Measurements from ENCODE around the gene CCZ1.
"Not testable (repeated sequence)": the region's sequence is repeated elsewhere in the genome, so short reads cannot be mapped to it uniquely, and the experiment has no call there.

Gene CCZ1

DNA sequence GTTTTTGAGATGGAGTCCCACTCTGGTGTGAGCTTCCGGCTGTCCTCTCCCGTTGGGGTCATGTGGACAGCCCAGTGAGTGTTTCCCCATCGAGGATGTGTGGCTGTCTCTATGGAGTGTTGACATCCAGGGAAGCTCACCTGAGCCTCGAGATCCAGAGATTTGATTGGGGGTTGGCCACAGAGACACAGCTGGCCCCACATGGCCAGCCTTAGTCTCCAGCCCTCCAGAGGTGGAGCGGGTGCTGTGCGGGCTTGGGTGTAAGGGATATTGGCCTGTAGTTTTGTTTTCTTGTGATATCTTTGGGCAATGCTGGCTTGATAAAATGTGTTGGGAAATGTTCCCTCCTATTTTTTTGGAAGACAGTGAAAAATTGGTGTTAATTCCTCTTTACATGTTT lies 18.0 kb downstream of the CCZ1 start:
- DNase-seq (ENCODE audit: low spot score), result not testable (repeated sequence)

DNA sequence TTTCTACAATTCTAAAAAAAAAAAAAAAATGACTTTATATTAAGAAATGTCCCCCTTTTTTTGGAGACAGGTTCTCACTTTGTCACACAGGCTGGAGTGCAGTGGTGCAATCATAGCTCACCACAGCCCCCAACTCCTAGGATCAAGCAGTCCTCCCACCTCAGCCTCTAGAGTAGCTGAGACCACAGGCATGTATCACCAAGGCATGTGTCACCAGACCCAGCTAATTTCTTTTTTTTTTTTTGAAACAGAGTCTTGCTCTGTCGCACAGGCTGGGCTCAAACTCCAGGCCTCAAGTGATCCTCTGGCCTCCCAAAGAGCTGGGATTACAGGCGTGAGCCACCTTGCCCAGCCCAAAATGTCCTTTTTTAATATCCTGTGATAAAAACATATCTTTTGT lies 25.6 kb downstream of the CCZ1 start:
- not testable (repeated sequence) for DNase-seq (ENCODE audit: low spot score)

DNA sequence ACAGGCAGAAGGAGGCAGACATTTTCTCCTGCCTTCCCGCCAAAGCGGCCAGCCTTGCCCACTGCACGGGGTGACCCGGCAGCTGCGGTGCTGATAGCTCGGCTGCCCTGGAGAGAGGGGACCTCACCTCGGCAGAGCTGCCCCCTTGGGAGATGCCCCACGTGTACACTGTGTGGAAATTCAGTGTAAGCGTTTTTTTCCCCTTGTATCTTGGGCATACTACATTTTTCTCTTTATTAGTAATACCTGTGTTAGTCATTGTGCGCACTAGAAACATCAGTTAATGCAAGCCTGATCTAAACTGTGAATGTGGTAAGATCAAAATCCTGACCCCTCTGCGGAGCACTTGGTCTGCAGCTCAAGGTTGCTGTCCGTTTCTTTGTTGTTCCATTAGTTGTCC lies 26.1 kb downstream of the CCZ1 start:
- DNase-seq (ENCODE audit: low spot score), result not testable (repeated sequence)

DNA sequence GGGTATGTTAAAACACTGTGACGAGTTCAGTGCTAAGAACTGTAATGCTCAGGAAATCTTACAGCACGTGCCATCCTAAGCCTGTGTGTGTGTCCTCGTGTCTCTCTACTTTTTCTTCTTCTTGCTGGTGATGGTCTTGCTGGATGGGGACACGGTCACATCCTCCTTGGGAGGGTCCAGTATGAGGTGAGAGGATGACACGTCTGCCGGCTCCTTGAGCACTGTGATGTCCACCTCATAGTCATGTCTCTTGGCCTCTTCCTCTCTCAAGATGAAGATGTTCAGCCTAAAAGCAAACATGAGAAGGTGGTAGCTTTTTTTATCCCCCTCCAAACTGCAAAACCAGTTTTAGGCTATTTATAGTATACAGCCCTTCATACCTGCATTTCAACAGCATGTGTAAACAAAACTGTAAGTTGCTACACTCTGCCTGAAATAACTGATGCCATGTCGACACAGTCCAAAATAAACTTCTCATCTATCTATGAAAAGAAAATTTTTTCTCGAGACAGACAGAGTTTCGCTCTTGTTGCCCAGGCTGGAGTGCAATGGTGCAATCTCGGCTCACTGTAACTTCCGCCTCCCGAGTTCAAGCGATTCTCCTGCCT lies 27.8 kb downstream of the CCZ1 start:
- DNase-seq (ENCODE audit: low spot score), result not testable (repeated sequence)

DNA sequence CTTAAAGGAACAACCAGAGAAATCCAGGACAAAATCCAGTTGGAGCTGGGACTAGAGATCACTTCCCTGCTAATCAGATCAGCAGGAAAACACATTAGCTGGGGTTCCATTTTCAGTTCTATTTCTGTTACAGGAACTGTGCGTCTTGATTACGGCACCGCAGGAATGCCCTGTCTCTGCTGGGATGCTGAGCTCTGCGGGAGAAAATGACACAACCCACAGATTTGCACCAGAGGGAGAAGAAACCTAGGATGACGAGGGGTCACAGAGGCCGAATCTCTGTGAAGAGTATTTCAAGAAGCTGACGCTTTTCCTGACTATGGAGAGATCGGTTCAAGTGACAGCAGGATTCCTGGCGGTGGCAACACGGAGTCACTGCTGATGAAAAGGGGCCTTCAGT lies 31.8 kb downstream of the CCZ1 start:
- DNase-seq (ENCODE audit: low spot score), result not testable (repeated sequence)

DNA sequence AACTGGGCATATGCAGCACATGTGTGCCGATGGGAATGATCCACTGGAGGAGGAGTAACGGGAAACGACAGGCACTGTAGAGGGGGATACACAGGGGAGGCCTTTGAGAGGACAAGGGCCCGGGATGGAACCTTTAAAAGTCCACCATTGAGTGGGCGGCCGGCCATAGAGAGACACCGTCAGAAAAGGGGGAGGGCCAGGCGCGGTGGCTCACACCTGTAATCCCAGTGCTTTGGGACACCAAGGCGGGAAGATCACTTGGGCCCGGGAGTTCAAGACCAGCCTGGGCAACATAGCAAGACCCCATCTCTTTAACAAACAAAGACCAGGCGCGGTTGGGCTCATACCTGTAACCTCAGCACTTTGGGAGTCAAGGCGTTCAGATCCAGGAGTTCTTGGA lies 32.7 kb downstream of the CCZ1 start:
- DNase-seq (ENCODE audit: low spot score), result not testable (repeated sequence)

DNA sequence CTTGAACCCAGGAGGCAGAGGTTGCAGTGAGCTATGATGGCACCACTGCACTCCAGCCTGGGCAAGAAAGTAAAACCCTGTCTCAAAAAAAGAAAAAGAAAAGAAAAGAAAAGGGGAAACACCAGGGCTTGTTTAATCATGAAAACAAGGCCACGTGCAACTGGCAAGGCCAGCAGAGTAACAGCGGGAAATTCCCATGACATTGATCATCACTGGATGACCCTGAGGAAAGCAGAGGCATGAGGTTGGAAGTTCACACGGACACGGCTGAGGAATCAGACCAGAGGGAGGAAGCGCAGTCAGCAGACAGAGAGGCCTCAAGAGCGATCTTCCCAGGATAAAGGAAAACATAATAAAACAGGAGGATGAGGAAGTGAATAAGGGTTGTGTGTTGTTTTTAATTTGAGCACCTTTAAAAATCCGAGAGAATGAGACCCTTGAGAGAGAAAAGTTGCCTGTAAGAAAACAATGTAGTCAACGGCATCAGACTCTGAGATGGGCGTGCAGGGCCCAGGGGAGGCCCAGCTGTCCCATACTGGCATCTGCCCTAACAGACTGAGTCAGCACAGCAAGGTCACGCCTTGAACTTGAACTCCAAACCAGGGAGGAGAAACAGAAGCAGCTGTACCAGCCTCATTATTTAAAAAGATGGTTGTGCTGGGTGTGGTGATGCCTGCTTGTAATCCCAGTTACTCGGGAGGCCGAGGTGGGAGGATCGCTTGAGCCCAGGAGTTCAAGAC lies 33.5 kb downstream of the CCZ1 start:
- not testable (repeated sequence) for DNase-seq (ENCODE audit: low spot score)

DNA sequence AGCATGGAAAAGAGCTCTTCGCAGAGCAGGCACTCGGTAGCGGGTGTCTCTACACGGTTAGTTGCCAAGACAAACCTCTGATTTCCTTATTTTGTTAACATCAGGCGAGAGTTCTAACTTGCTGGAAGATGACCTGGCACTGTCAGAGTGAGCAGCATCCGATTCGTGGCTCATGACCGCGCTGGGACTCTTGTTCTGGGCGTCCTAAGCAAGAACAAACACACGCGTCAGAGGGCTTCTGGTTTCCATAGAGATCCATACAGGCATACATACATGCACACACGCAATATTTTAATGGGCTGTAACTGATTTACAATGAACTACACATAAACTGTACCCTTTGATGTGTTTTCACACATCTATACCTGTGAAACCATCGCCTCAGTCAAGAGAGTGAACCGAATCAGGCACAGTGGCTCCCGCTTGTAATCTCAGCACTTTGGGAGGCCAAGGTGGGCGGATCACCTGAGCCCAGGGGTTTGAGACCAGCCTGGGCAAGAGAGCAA lies 36.5 kb downstream of the CCZ1 start:
- not testable (repeated sequence) for DNase-seq (ENCODE audit: low spot score)

DNA sequence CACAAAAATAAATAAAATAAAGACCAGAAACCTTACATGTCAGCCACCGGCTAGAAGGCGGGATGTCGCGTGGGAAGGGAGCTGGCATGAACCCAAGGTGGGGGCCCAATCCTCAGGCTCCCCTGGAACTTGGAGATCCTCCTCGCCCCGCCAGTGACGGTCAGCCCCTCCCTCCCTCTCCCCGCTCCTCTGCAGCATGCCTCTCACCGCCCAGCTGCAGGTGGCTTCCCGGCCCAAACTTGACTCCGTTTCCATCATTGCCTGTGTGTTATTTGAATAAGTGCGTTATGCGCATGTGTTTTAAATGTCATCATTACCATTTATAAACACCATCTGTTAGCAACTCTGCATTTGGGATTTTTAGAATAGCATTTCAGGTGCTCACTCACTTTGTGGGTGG lies 64.7 kb downstream of the CCZ1 start:
- not testable (repeated sequence) for DNase-seq (ENCODE audit: low spot score)

DNA sequence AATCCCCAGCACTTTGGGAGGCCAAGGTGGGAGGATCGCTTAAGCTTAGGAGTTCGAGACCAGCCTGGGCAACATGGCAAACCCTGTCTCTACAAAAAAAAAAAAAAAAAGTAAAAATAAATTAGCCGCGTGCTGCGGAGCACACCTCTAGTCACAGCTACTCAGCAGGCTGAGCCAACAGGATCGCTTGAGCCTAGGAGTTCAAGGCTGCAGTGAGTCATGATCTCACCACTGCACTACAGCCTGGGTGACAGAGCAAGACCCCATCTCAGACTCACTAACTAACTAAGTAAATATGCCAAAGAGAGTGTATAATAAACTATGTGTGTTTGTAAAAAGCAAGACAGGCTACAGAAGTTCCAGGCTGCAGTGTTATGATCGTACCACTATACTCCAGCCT lies 65.3 kb downstream of the CCZ1 start:
- DNase-seq (ENCODE audit: low spot score), result not testable (repeated sequence)

DNA sequence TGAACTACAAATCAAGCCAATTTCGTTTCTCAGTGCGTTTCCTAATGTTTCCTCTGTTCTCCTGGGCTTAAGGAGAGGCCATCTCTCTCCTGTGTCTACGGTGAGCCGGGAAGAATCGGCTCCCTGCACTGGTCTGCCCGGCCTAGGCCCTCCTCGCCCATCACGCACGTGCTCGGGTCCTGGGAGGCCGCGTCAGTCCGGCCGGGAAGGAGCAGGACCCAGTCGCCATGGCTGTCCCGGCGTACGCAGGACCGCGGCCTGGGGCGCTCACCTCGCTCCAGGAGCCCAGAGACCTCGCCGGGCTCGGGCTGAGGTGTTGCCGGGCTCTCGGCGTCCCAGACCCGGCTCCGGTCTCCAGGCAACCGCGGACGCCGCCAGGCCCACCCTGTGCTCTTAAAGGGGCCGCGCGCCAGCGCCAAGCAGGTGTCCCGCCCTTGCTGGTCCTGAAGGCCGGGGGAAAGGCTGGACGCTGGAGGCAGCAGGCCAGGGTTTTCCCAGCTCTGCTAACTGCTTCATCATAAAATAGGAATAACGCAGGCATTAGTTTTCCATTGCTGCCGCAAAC lies 71.9 kb downstream of the CCZ1 start, which contains the start of gene RSPH10B:
Gene RSPH10B, minus strand, starts transcription at position 343 of the 565 bp plus-strand sequence. CDS start 3,573 bp downstream, outside the sequence.
- DNase-seq (ENCODE audit: low spot score), result peak; percentile 46

DNA sequence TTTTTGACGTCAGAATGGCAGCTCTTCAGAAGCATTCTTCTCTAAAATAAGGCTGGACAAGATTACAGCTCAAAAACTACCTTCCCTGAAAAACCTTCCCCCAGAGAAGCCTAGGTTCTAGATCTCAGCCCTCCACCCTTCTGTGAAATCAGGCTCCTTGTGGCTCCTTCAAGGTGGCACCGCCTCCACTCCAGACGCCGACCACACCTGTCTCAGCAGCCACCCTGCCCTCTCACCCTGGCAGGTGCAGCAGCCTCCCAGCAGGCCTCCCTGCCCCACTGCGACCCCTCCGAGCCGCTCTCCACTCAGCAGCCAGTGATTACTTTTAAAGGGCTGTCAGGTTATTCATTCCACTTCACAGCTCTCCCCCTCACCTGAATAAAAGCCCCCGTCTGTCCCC lies 75.0 kb downstream of the CCZ1 start:
- DNase-seq (ENCODE audit: low spot score), result not testable (repeated sequence)
